HG03521 (cell line): ENCODE data around the gene LRR1.
"Not testable (repeated sequence)": the region's sequence is repeated elsewhere in the genome, so short reads cannot be mapped to it uniquely, and the experiment has no call there.

Experiments
- ATAC-seq: cut with Tn5 transposase; IDR thresholded peaks from one replicate; pipeline ENCODE4 v1.9.1; 2021; ENCODE audit warnings: mild to moderate bottlenecking, moderate library complexity; ENCODE audit not compliant: unreplicated experiment

LRR1 gene

GRCh38 chr14:49623941-49624839 is 25.4 kb downstream of the LRR1 start:
- ATAC-seq, result no peak

- ATAC-seq, result peak; percentile 67
Measured at GRCh38 chr14:49633640-49634546, 35.2 kb downstream of the LRR1 start.

GRCh38 chr14:49634547-49635334 is 36.0 kb downstream of the LRR1 start, which contains the start of gene DNAAF2:
Gene DNAAF2, minus strand, starts transcription at chr14:49635244. Its CDS starts 95 bp downstream, at chr14:49635149.
- ATAC-seq, result peak; percentile 27

- ATAC-seq, result no peak
Measured at GRCh38 chr14:49636866-49637265, 38.1 kb downstream of the LRR1 start.

- ATAC-seq, result no peak
Measured at GRCh38 chr14:49637534-49638078, 38.9 kb downstream of the LRR1 start.

GRCh38 chr14:49640540-49641417 is 42.0 kb downstream of the LRR1 start:
- no peak for ATAC-seq

- ATAC-seq, result no peak
Measured at GRCh38 chr14:49641697-49642129, 43.0 kb downstream of the LRR1 start.

GRCh38 chr14:49642163-49642562 is 43.4 kb downstream of the LRR1 start:
- no peak for ATAC-seq

GRCh38 chr14:49653508-49653907 is 54.8 kb downstream of the LRR1 start:
- ATAC-seq, result no peak

GRCh38 chr14:49654511-49654910 is 55.8 kb downstream of the LRR1 start:
- no peak for ATAC-seq

GRCh38 chr14:49657500-49657899 is 58.8 kb downstream of the LRR1 start:
- not testable (repeated sequence) for ATAC-seq

- no peak for ATAC-seq
Measured at GRCh38 chr14:49659526-49660455, 61.1 kb downstream of the LRR1 start.
